ENCODE results near the gene LRCH1.

DNA sequence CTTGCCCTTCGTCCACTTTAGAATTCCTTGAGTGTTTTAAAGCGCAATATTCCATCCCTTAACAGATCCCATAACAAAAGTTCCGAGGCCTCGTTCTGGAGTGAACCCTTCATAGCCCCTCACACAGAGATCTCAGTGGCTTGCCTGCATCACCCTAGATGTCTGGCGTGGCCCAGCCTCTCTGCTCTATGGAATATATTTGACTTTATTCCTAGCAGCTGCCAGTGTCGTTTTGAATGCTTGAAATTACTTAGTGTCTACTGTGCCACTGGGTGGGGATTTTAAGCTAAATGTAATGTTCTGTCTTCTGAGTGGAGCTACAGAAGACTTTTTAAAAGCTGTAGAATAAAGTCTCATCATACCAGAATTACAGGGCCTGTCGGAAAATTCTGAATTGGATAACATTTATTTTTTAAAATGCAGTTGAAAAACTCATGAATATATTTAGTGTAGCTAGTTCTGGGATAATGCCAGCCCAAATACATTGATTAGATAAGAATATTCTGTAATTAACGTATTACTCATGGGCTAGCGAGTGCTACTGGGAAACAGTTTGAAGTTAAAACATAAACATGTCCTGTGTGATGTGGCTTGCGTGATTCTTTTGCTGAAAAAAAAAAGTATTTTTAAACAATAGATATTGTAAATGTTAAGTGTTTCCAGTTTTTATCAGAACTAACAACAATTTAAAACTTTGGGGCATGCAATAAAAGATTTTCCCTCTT, 132.2 kb downstream of the LRCH1 start:
- TF ChIP-seq, protein P1, sequence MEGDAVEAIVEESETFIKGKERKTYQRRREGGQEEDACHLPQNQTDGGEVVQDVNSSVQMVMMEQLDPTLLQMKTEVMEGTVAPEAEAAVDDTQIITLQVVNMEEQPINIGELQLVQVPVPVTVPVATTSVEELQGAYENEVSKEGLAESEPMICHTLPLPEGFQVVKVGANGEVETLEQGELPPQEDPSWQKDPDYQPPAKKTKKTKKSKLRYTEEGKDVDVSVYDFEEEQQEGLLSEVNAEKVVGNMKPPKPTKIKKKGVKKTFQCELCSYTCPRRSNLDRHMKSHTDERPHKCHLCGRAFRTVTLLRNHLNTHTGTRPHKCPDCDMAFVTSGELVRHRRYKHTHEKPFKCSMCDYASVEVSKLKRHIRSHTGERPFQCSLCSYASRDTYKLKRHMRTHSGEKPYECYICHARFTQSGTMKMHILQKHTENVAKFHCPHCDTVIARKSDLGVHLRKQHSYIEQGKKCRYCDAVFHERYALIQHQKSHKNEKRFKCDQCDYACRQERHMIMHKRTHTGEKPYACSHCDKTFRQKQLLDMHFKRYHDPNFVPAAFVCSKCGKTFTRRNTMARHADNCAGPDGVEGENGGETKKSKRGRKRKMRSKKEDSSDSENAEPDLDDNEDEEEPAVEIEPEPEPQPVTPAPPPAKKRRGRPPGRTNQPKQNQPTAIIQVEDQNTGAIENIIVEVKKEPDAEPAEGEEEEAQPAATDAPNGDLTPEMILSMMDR (IDR thresholded peaks at IDR 0.05), result no peak
- TF ChIP-seq POLR2A (IDR thresholded peaks at IDR 0.05) (no peak), EP300 (IDR thresholded peaks at IDR 0.05) (no peak)
